HEK293 (cell line): ENCODE measurements around the gene PSMD12.

ENCODE experiments used
- BCL11A ChIP-seq: fragments of 450-650 bp; formaldehyde crosslinking; IDR thresholded peaks from 2 replicates; pipeline ENCODE4 v1.5.1; 2016; ENCODE audit warnings: low read depth, missing biosample characterization, missing genetic modification characterization
- MYNN ChIP-seq: fragments of 450-650 bp; formaldehyde crosslinking; IDR thresholded peaks from 2 replicates; pipeline ENCODE4 v1.5.1; 2016; ENCODE audit warnings: missing biosample characterization, missing genetic modification characterization, borderline replicate concordance
- YY2 ChIP-seq: fragments of 450-650 bp; formaldehyde crosslinking; IDR thresholded peaks from 2 replicates; pipeline ENCODE4 v1.5.1; 2016; ENCODE audit warnings: missing biosample characterization, missing genetic modification characterization
- ZBTB17 ChIP-seq: fragments of 450-650 bp; formaldehyde crosslinking; IDR thresholded peaks from 2 replicates; pipeline ENCODE4 v1.5.1; 2016; ENCODE audit warnings: missing biosample characterization, missing genetic modification characterization
- ZNF140 ChIP-seq: fragments of 450-650 bp; formaldehyde crosslinking; IDR thresholded peaks from 2 replicates; pipeline ENCODE4 v1.5.1; 2016; ENCODE audit warnings: missing biosample characterization, missing genetic modification characterization
- ZNF175 ChIP-seq: fragments of 450-650 bp; formaldehyde crosslinking; IDR thresholded peaks from 2 replicates; pipeline ENCODE4 v1.5.1; 2016; ENCODE audit warnings: missing biosample characterization, missing genetic modification characterization
- ZNF274 ChIP-seq, 2 experiments: fragments of 200-500 bp in 1 of 2; fragments of 450-650 bp in 1 of 2; sonication (Bioruptor generic) in 1 of 2; formaldehyde crosslinking in 1 of 2; IDR thresholded peaks; 2 replicates each; pipeline versions ENCODE4 v1.5.1 to v1.6.1; 2014 to 2016; ENCODE audit warnings: borderline replicate concordance in 1 of 2, inconsistent platforms in 1 of 2, low read length in 1 of 2, missing biosample characterization in 1 of 2, missing genetic modification characterization in 1 of 2
- ZNF510 ChIP-seq: fragments of 450-650 bp; formaldehyde crosslinking; IDR thresholded peaks from 2 replicates; pipeline ENCODE4 v1.5.1; 2018; ENCODE audit warnings: mild to moderate bottlenecking, missing genetic modification characterization, missing biosample characterization; ENCODE audit not compliant: insufficient replicate concordance
- ZNF670 ChIP-seq: fragments of 450-650 bp; formaldehyde crosslinking; IDR thresholded peaks from 2 replicates; pipeline ENCODE4 v1.5.1; 2016; ENCODE audit warnings: missing biosample characterization, missing genetic modification characterization, low read depth
- ZNF747 ChIP-seq: fragments of 450-650 bp; formaldehyde crosslinking; IDR thresholded peaks from 2 replicates; pipeline ENCODE4 v1.5.1; 2016; ENCODE audit warnings: missing biosample characterization, missing genetic modification characterization
- TF ChIP-seq, protein P1 (sequence below): fragments of 450-650 bp; formaldehyde crosslinking; IDR thresholded peaks from 2 replicates; pipeline ENCODE4 v1.5.1; 2016; ENCODE audit warnings: missing biosample characterization, missing genetic modification characterization
- TF ChIP-seq, protein P2 (sequence below): fragments of 450-650 bp; formaldehyde crosslinking; IDR thresholded peaks from 2 replicates; pipeline ENCODE4 v1.5.1; 2016; ENCODE audit warnings: missing biosample characterization, missing genetic modification characterization
- TF ChIP-seq, protein P3 (sequence below): fragments of 450-650 bp; formaldehyde crosslinking; IDR thresholded peaks from 2 replicates; pipeline ENCODE4 v1.5.1; 2016; ENCODE audit warnings: missing biosample characterization, missing genetic modification characterization

DNA sequence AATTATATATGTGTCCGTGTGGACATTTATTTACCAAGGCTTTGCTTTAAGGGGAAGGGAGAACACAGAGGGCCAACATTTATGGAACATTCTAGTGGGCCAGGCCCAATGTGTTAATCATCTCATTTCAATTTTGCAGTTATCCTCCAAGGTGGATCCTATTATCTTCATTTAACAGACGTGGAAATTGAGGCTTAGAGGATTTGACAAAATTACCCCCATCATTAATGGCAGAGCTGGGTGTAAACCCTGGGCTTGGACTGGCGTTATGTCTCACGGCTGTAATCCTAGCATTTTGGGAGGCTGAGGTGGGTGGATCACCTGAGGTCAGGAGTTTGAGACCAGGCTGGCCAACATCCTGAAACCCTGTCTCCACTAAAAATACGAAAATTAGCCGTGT is 37.1 kb upstream of the PSMD12 start:
- TF ChIP-seq ZNF274 (IDR thresholded peaks at IDR 0.05; ENCODE audit: low read length) (no peak), ZNF274 (tag by site-specific recombination; IDR thresholded peaks at IDR 0.05; ENCODE audit: borderline replicate concordance) (no peak), ZNF175 (tag by site-specific recombination) (no peak), ZNF747 (tag by site-specific recombination) (no peak), ZNF670 (tag by site-specific recombination) (no peak), BCL11A (tag by site-specific recombination) (no peak), ZNF140 (tag by site-specific recombination) (no peak), ZBTB17 (no peak), ZNF510 (no peak), YY2 (tag by site-specific recombination) (no peak), MYNN (tag by site-specific recombination) (no peak)
- TF ChIP-seq, protein P1, sequence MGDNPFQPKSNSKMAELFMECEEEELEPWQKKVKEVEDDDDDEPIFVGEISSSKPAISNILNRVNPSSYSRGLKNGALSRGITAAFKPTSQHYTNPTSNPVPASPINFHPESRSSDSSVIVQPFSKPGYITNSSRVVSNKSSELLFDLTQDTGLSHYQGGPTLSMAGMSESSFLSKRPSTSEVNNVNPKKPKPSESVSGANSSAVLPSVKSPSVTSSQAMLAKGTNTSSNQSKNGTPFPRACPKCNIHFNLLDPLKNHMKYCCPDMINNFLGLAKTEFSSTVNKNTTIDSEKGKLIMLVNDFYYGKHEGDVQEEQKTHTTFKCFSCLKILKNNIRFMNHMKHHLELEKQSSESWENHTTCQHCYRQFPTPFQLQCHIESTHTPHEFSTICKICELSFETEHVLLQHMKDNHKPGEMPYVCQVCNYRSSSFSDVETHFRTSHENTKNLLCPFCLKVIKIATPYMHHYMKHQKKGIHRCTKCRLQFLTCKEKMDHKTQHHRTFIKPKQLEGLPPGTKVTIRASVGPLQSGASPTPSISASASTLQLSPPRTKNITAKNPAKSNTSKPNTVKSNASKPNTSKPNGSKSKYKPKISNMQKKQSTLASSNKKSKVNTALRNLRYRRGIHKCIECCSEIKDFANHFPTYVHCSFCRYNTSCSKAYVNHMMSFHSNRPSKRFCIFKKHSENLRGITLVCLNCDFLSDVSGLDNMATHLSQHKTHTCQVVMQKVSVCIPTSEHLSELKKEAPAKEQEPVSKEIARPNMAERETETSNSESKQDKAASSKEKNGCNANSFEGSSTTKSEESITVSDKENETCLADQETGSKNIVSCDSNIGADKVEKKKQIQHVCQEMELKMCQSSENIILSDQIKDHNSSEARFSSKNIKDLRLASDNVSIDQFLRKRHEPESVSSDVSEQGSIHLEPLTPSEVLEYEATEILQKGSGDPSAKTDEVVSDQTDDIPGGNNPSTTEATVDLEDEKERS (tag by site-specific recombination): no peak
- TF ChIP-seq, protein P2, sequence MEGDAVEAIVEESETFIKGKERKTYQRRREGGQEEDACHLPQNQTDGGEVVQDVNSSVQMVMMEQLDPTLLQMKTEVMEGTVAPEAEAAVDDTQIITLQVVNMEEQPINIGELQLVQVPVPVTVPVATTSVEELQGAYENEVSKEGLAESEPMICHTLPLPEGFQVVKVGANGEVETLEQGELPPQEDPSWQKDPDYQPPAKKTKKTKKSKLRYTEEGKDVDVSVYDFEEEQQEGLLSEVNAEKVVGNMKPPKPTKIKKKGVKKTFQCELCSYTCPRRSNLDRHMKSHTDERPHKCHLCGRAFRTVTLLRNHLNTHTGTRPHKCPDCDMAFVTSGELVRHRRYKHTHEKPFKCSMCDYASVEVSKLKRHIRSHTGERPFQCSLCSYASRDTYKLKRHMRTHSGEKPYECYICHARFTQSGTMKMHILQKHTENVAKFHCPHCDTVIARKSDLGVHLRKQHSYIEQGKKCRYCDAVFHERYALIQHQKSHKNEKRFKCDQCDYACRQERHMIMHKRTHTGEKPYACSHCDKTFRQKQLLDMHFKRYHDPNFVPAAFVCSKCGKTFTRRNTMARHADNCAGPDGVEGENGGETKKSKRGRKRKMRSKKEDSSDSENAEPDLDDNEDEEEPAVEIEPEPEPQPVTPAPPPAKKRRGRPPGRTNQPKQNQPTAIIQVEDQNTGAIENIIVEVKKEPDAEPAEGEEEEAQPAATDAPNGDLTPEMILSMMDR (tag by site-specific recombination): no peak
- TF ChIP-seq, protein P3, sequence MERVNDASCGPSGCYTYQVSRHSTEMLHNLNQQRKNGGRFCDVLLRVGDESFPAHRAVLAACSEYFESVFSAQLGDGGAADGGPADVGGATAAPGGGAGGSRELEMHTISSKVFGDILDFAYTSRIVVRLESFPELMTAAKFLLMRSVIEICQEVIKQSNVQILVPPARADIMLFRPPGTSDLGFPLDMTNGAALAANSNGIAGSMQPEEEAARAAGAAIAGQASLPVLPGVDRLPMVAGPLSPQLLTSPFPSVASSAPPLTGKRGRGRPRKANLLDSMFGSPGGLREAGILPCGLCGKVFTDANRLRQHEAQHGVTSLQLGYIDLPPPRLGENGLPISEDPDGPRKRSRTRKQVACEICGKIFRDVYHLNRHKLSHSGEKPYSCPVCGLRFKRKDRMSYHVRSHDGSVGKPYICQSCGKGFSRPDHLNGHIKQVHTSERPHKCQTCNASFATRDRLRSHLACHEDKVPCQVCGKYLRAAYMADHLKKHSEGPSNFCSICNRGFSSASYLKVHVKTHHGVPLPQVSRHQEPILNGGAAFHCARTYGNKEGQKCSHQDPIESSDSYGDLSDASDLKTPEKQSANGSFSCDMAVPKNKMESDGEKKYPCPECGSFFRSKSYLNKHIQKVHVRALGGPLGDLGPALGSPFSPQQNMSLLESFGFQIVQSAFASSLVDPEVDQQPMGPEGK (tag by site-specific recombination): no peak
